Rectal smooth muscle tissue (tissue), 1 donor: ENCODE measurements around the gene PPT2.
A peak's percentile ranks its signal among the peaks of the same experiment; 100 is the strongest.
"Not testable (repeated sequence)": the region's sequence is repeated elsewhere in the genome, so short reads cannot be mapped to it uniquely, and the experiment has no call there.

Experiments used
- H3K27ac ChIP-seq: one replicate; pipeline ENCODE4 v1.7.0; 2013; ENCODE audit warnings: low read depth, low read length, inconsistent platforms
- H3K27me3 ChIP-seq: one replicate; pipeline ENCODE4 v1.7.0; 2013; ENCODE audit warnings: low read length; ENCODE audit not compliant: control insufficient read depth, insufficient read depth
- H3K36me3 ChIP-seq: one replicate; pipeline ENCODE4 v1.7.0; 2013; ENCODE audit warnings: low read length; ENCODE audit not compliant: control insufficient read depth, insufficient read depth
- H3K4me1 ChIP-seq: one replicate; pipeline ENCODE4 v1.7.0; 2013; ENCODE audit warnings: low read length; ENCODE audit not compliant: control insufficient read depth, insufficient read depth
- H3K4me3 ChIP-seq: one replicate; pipeline ENCODE4 v1.7.0; 2013; ENCODE audit warnings: low read length
- H3K9ac ChIP-seq: one replicate; pipeline ENCODE4 v1.7.0; 2013; ENCODE audit warnings: low read length

Gene PPT2

DNA sequence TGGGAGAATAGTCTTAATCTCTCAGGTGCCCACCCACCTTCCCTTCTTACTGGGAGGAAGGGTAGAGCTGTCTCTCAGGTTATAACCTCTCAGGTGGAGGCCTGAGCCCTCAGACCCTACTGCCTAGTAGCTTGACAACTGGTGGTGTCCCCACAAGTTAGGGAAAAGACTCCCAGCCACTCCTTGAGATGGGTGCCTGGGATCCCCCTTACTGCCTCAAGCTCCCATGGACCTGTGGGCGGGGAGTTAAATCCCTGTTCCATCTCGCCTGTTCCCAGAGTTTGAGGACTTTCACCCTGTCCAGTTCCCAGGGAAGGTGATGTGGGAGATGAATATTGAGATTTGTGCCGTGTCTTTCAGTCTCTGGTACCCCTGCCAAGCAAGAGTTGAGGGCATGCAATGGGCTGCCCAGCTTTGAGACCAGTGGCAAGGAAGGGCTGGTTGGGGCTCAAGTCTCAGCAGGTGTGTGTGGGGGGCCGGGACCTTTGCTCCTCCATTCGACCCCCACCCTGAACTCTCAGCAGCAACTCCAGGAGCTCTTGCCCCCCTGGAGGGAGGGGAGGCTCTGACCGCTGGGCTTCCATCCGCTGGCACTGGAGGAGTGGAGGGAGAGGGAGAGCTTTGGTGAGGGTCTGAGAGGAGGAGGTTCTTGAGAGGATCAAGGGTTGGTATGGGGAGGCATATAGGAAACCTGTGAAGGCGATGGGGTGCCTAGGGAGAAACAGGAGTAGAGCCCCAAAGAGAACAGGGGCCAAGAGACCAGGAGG, 37.2 kb downstream of the PPT2 start:
- H3K9ac ChIP-seq, result no peak overlapping the region
- peak overlapping the region; percentile 82 for H3K4me3 ChIP-seq
- H3K4me1 ChIP-seq, result peaks cover 18% of the 10 kb centered on the region

DNA sequence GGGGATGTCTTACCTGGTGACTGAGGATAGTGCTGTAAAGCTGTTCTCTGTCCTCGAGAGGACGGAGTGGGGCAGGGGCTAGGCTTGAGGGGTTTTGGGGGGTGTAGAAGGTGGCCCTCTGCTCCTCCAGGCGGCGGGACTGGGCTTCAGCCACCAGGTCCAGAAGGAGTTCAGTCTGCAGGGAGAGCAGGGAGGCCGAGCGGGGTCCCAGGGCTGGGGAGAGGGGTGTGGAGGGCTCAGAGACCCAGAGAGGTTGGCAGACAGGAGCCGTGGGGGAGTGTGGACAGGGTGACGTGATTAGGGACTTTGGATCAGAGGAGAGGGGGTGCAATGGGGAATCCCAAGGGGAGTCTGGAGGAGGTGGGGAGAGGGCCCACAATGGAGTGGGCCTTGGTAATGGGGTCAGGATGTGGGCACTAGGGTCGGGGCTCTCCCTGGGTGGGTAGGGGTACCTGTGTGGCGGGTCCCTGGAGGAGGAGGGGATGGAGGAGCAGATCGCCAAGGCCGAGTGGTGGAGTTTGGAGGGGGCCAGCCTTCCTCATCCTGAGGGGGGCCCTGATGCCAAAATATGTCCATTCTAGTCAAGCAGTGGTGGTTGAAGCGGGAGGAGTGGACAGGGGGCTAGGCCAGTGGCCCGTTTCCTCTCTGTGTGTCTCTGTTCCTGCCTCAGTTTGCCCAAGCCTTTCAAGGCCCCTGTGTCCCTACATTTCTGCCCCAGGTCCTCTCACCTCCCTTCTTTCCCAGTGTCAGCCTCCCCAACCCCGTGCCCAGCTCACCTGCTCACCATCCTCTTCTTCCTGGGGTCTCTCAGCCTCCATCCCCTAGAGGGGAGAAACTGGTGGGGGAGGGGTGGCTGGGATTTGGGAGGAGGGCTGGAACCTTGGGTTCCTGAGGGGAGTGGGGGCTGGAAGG, 38.0 kb downstream of the PPT2 start:
- Histone ChIP-seq H3K27ac (peak overlapping the region; percentile 59), H3K9ac (peak overlapping the region; percentile 71), H3K36me3 (peaks cover 3% of the 10 kb centered on the region), H3K4me3 (peak overlapping the region; percentile 82), H3K4me1 (peaks cover 17% of the 10 kb centered on the region), H3K27me3 (no peaks in the 10 kb centered on the region)

More for the DNA sequence above, 37.2 kb downstream of the PPT2 start:
- no peaks in the 10 kb centered on the region for H3K27me3 ChIP-seq
- peak overlapping the region; percentile 92 for H3K27ac ChIP-seq
- H3K36me3 ChIP-seq, result peaks cover 3% of the 10 kb centered on the region

DNA sequence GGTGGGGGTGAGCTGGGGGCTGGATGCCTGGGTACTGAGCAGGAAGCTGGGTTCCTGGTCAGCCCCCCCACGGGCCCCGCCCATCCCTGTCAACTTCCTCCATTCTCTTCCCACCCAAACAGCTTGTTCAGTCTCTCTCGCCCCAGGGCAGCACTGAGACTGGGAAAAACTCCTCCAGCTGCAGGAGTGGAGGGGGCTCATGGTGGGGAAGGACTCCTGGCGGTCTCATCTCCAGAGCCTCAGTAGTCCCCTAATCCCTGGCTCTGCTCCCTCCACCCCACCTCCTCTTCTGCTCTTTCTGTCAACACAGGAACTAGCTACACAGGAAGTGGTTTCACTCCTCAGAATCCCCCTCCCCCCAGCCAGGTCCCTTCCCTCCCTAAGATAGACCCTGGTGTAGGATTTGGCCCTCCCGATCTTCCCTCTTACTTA, 38.7 kb downstream of the PPT2 start, which contains the start of gene GPSM3:
TSS of gene GPSM3 (minus strand) at position 36 of the 432 bp plus-strand sequence. CDS start 130 bp downstream, outside the sequence.
- H3K36me3 ChIP-seq, result peaks cover 2% of the 10 kb centered on the region
- peak within 1 kb of the TSS; percentile 71 for H3K9ac ChIP-seq
- H3K27me3 ChIP-seq, result no peaks in the 10 kb centered on the region
- peak within 1 kb of the TSS; percentile 82 for H3K4me3 ChIP-seq
- H3K27ac ChIP-seq, result peak within 1 kb of the TSS; percentile 59
- peaks cover 17% of the 10 kb centered on the region for H3K4me1 ChIP-seq

DNA sequence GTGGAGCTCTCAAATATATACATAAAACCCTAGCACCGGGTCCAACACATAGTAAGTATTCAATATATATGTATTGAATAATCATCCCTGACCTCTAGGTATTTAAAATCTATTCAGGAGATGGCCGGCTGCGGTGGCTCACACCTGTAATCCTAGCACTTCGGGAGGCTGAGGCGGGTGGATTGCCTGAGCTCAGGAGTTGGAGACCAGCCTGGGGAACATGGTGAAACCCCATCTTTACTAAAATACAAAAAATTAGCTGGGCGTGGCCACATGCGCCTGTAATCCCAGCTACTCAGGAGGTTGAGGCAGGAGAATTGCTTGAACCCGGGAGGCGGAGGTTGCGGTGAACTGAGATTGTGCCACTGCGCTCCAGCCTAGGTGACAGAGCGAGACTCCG, 39.2 kb downstream of the PPT2 start:
- not testable (repeated sequence) for H3K4me3 ChIP-seq, H3K27ac ChIP-seq, H3K9ac ChIP-seq, H3K27me3 ChIP-seq, H3K36me3 ChIP-seq
- H3K4me1 ChIP-seq, result peaks cover 17% of the 10 kb centered on the region

DNA sequence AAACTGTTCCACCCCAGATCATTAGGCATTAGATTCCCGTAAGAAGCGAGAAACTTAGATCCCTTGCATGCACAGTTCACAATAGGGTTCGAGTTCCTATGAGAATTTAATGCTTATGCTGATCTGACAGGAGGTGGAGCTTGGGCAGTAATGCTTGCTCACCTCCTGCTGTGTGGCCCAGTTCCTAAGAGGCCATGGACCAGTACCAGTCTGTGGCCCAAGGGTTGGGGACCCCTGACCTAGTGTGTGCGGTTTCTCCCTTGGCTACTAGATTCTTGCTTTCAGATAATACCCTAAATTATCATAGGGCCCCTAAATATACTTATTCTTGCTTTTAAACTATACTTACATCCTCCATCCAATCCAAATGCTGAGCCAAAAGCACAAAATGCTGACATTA, 40.4 kb downstream of the PPT2 start:
- H3K4me3 ChIP-seq, result no peak overlapping the region
- no peaks in the 10 kb centered on the region for H3K36me3 ChIP-seq
- H3K27me3 ChIP-seq, result no peaks in the 10 kb centered on the region
- H3K4me1 ChIP-seq, result peaks cover 15% of the 10 kb centered on the region
- peak overlapping the region; percentile 93 for H3K27ac ChIP-seq
- no peak overlapping the region for H3K9ac ChIP-seq

DNA sequence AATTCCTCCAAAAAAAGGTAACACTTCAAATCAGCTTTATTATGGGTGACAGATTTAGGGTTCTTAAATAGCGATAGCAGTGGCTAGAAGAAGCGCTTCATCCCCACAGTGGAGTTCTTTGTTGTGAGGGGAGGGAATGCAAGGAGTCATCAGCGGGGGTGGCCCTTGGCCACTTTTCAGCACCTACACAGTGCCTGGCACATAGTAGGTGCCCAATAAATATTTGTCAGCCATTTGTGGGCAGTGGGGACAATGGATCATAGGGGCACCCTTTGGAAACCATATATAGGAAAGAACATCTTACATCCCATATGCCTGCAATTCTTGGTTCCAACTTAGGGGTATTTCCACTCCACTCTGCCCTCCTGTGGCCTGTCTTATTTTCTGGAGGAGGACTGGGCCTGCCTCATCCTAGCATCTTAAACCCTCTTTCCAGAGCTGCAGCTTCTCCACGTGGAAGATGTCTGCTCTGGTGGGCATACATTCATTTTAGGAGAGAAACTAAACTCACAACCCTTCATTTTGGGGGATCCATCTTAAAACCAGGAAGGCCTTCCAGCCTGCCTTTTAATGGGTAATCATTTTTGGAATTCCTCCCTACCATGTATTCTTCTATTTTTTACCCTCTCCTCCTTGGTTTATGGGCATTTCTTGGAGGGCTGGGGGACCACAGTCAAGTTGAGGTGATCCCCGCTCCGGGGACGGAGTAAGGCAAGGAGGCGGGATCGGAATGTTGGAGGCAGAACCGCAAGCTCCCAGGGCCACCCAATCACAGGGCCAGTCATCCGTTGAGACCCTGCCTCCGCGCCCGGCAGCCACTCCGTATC, 41.1 kb downstream of the PPT2 start:
- no peaks in the 10 kb centered on the region for H3K36me3 ChIP-seq
- H3K27me3 ChIP-seq, result no peaks in the 10 kb centered on the region
- H3K4me3 ChIP-seq, result peak overlapping the region; percentile 48
- H3K27ac ChIP-seq, result peak overlapping the region; percentile 93
- no peak overlapping the region for H3K9ac ChIP-seq
- peaks cover 15% of the 10 kb centered on the region for H3K4me1 ChIP-seq

DNA sequence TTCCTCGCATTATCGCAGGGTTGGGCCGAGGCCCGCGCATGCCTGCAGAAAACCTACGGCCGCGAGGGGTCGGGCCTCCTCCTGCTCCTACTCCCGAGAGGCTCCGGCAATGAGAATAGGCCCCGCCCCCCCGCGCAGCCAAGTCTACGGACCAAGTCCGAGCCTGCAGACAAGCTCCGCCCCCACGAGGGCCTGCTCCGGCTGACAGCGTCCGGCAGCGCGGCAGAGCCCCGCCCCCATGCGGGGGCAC, 41.6 kb downstream of the PPT2 start:
- Histone ChIP-seq H3K27me3 (no peaks in the 10 kb centered on the region), H3K27ac (peak overlapping the region; percentile 99), H3K9ac (no peak overlapping the region), H3K36me3 (no peaks in the 10 kb centered on the region), H3K4me1 (peaks cover 15% of the 10 kb centered on the region), H3K4me3 (no peak overlapping the region)

DNA sequence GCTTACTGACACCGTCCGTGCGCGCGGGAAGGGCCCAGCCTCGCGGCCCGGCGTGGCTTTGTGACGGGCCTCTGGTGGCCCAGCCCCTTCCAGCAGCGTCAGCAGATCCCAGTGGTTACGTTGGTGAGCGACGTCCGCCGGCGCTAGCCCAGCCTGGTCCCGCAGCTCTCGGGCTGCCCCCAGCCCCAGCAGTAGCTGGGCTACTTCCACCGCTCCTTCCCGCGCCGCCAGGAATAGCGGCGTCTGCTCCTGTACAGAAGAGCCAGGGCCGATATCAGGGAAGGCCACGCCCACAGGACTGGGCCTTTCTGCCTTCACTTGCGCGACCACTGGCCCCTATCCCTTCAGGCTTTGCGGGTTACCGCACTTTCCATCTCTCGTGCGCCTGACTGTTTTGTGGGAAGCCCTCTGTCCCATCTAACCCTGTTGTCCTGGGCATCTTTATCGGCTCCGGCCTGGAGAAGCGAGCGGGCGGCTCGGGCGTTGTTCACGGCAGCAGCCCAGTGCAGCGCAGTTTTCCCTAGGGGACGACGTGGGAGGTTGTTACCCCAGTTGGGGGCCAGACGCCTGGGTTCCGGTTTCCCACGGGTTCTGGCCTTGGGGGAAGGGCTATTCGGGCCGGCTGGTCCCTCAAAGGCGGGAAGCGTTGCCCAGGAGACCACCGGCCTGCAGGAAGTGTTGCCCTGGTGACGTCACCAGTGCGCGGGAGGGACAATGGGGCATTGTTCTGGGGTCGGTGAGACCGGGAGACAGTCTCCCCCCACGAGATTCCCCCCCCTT, 42.2 kb downstream of the PPT2 start:
- Histone ChIP-seq H3K9ac (peak overlapping the region; percentile 100), H3K4me1 (peaks cover 11% of the 10 kb centered on the region), H3K27ac (peak overlapping the region; percentile 99), H3K4me3 (peak overlapping the region; percentile 96), H3K27me3 (peaks cover 1% of the 10 kb centered on the region), H3K36me3 (no peaks in the 10 kb centered on the region)

DNA sequence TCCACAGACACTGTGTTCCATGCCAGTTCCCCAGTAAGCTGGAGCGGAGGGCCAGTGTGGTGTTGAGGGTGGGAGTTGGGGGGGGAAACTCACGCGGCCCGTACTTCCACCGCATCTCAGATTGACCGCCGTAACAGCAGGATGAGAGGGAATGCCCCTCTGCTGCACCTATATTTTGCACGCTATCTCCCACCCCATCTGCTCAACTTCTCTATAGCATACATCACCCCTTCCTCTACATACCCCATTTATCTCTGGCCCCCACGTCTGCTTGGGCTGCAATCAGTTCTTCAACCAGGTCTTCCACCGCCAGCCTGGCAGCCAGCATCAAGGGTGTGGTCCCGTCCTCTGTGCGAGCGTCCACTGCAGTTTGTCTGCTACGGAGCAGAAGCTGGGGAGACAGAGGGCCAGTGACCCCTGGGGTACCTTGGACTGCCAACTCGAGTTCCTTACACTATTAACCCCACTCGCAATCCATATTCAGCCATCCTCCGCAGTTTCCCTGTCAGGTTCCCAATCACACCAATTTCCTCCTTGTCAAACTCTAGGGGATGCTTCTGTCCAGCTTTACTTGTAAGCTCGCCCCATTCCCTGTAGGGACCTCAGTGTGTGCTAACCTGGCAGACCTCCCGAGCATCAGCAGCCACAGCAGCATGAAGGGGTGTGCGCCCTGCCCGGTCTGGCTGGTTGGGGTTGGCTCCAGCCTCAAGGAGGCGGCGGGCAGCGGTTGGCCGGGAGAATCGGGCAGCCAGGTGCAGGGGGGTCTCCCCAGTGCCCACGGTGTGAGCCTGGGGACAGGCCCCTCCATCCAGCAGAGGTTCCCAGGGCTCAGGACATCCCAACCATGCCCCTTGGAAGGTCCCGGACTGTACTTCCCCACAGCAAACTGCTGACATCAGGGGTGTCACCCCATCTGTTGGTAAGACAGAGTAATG, 43.0 kb downstream of the PPT2 start:
- peaks cover 11% of the 10 kb centered on the region for H3K4me1 ChIP-seq
- H3K27ac ChIP-seq, result peak overlapping the region; percentile 99
- H3K36me3 ChIP-seq, result no peaks in the 10 kb centered on the region
- H3K9ac ChIP-seq, result peak overlapping the region; percentile 100
- H3K27me3 ChIP-seq, result peaks cover 3% of the 10 kb centered on the region
- H3K4me3 ChIP-seq, result peak overlapping the region; percentile 96

DNA sequence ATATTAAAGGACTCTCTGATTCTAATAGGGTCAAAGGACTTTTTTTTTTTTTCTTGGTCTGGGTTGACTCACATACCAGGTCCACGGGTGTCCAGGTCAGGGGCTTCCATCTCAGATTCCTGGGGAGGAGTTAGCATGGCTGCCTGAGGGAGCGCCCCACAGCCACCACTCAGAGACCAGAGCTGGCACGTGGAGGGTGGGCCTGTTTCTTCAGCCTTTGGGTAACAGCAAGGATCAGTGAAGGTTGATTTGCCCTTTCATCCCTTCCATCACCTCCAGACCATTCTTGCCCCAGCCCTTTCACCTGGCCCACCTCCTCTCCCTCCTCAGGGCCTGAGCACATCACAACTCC, 44.4 kb downstream of the PPT2 start:
- H3K36me3 ChIP-seq, result no peaks in the 10 kb centered on the region
- H3K4me1 ChIP-seq, result peaks cover 11% of the 10 kb centered on the region
- no peak overlapping the region for H3K9ac ChIP-seq
- no peak overlapping the region for H3K4me3 ChIP-seq
- peaks cover 3% of the 10 kb centered on the region for H3K27me3 ChIP-seq
- H3K27ac ChIP-seq, result no peak overlapping the region

DNA sequence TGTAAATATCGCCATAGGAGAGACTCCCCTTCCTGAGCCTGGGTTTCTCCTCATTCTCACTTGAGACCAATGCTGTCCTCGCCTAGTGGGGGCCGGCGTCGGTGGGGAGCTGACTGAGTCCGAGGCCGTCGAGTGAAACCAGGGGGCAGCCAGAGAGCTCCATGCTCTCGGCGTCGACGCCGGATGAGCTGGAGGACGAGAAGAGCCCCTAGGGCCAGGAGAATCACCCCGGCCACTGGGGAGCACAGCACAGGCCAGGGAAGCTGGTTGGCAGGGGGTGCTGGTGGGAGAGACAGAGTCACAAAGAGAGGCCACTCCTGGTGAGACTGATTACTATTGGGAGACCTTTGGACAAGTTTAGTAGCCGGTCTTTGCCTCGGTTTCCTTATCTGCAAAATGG, 44.9 kb downstream of the PPT2 start:
- Histone ChIP-seq H3K9ac (no peak overlapping the region), H3K4me3 (no peak overlapping the region), H3K36me3 (no peaks in the 10 kb centered on the region), H3K4me1 (peaks cover 11% of the 10 kb centered on the region), H3K27me3 (peaks cover 3% of the 10 kb centered on the region), H3K27ac (no peak overlapping the region)
